GM18867 (cell line): ENCODE measurements around the gene ACOX1.
A peak's percentile ranks its signal among the peaks of the same experiment; 100 is the strongest.

Experiments used
- ATAC-seq: cut with Tn5 transposase; IDR thresholded peaks from one replicate; pipeline ENCODE4 v1.9.1; 2021; ENCODE audit warnings: mild to moderate bottlenecking, moderate library complexity; ENCODE audit not compliant: unreplicated experiment

Gene ACOX1

GRCh38 chr17:75978938-75979704 lies at the start of gene ACOX1, which contains the start of gene TEN1:
Gene ACOX1 (minus strand): TSS chr17:75979166. CDS start chr17:75979073, 93 bp downstream.
Gene TEN1 (plus strand): TSS chr17:75979240. CDS start chr17:75986193, 6,953 bp downstream.
- ATAC-seq = peak; percentile 89

- ATAC-seq = no peak
Observed at GRCh38 chr17:76027159-76027839, 48.3 kb upstream of the ACOX1 start, which contains the start of gene EVPL. Gene EVPL (minus strand): TSS chr17:76027306. CDS start chr17:76027198, 108 bp downstream.

GRCh38 chr17:76026714-76027158 lies 47.8 kb upstream of the ACOX1 start:
- no peak for ATAC-seq

- no peak for ATAC-seq
Observed at GRCh38 chr17:76025294-76025693, 46.3 kb upstream of the ACOX1 start.

GRCh38 chr17:76024353-76024752 lies 45.4 kb upstream of the ACOX1 start:
- no peak for ATAC-seq

- ATAC-seq = no peak
Observed at GRCh38 chr17:76023900-76024237, 44.9 kb upstream of the ACOX1 start.

GRCh38 chr17:76022973-76023899 lies 44.3 kb upstream of the ACOX1 start:
- ATAC-seq = no peak

GRCh38 chr17:76022285-76022684 lies 43.3 kb upstream of the ACOX1 start:
- no peak for ATAC-seq

- no peak for ATAC-seq
Observed at GRCh38 chr17:76019833-76020467, 41.0 kb upstream of the ACOX1 start.

- ATAC-seq = no peak
Observed at GRCh38 chr17:76018801-76019200, 39.8 kb upstream of the ACOX1 start.

- ATAC-seq = no peak
Observed at GRCh38 chr17:76018340-76018680, 39.3 kb upstream of the ACOX1 start.

- ATAC-seq = no peak
Observed at GRCh38 chr17:76017481-76018339, 38.7 kb upstream of the ACOX1 start.

- no peak for ATAC-seq
Observed at GRCh38 chr17:76014925-76015261, 35.9 kb upstream of the ACOX1 start.

GRCh38 chr17:76014100-76014924 lies 35.3 kb upstream of the ACOX1 start:
- no peak for ATAC-seq

GRCh38 chr17:76013377-76013932 lies 34.5 kb upstream of the ACOX1 start:
- no peak for ATAC-seq

- no peak for ATAC-seq
Observed at GRCh38 chr17:76011951-76012350, 33.0 kb upstream of the ACOX1 start.

GRCh38 chr17:76009969-76010661 lies 31.1 kb upstream of the ACOX1 start:
- no peak for ATAC-seq

GRCh38 chr17:76009447-76009846 lies 30.5 kb upstream of the ACOX1 start:
- no peak for ATAC-seq
